Glutamatergic neuron (in vitro differentiated cells): Measurements from ENCODE around the gene SERGEF. TPM values are rescaled to one million over a fixed set of nuclear protein-coding genes. Genes with fewer than 3 reads are reported as not detected.

ENCODE experiments used
- DNase-seq: peaks from one replicate; pipeline ENCODE4 v3.0.0; 2022
- H3K27ac Mint-ChIP-seq: one replicate; pipeline ENCODE4 v1.8.0; 2020; ENCODE audit warnings: mild to moderate bottlenecking, mixed read lengths, inconsistent platforms; ENCODE audit not compliant: unreplicated experiment
- H3K27me3 Mint-ChIP-seq: one replicate; pipeline ENCODE4 v1.8.0; 2020; ENCODE audit warnings: mild to moderate bottlenecking, moderate library complexity, mixed read lengths, inconsistent platforms; ENCODE audit not compliant: unreplicated experiment
- H3K36me3 Mint-ChIP-seq: one replicate; pipeline ENCODE4 v1.8.0; 2020; ENCODE audit warnings: mild to moderate bottlenecking, mixed read lengths, inconsistent platforms; ENCODE audit not compliant: unreplicated experiment
- H3K4me1 Mint-ChIP-seq: one replicate; pipeline ENCODE4 v1.8.0; 2020; ENCODE audit warnings: mild to moderate bottlenecking, low read depth, mixed read lengths, inconsistent platforms; ENCODE audit not compliant: unreplicated experiment
- H3K4me3 Mint-ChIP-seq: one replicate; pipeline ENCODE4 v1.8.0; 2020; ENCODE audit warnings: mild to moderate bottlenecking, mixed read lengths, inconsistent platforms; ENCODE audit not compliant: unreplicated experiment
- H3K9me3 Mint-ChIP-seq: one replicate; pipeline ENCODE4 v1.8.0; 2020; ENCODE audit warnings: mild to moderate bottlenecking, moderate library complexity, mixed read lengths, inconsistent platforms; ENCODE audit not compliant: unreplicated experiment
- total RNA-seq: library from RNA; stranded (reverse); fragmentation: NEBNext Ultra II Directional; extraction: Animal tissue kit (Norgen Biotek cat#: 25700); gene quantifications from one replicate; pipeline ENCODE4 v1.2.1, GENCODE V29; 2021; ENCODE audit not compliant: unreplicated experiment
- TF ChIP-seq, protein P1 (sequence below): fragments of 200-600 bp; sonication (generic); IDR thresholded peaks from one replicate; pipeline ENCODE4 v1.5.0; 2021; ENCODE audit not compliant: partially characterized antibody, unreplicated experiment

The SERGEF gene
- total RNA-seq, 1 donor from 2014 or later: 42.5 TPM

DNA sequence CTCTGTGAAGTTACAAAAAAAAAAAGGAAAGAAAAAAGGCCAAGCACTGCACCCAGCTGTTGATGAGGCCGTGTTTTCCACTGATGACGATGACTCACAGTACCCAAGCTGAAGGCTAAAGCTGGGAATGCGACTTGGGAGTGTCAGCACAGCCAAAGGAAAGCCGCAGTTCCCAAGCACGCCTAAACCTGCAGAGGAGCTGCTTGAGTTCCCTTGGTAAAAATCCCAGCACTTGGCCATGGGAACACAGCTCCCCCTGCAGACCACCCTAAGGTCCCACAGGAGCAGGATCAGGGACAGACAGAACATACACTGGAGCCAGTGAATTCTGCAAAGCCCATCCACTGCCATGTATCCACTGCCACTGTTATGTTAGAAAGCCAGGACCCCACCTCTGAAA, 39.9 kb downstream of the SERGEF start:
- TF ChIP-seq, protein P1, sequence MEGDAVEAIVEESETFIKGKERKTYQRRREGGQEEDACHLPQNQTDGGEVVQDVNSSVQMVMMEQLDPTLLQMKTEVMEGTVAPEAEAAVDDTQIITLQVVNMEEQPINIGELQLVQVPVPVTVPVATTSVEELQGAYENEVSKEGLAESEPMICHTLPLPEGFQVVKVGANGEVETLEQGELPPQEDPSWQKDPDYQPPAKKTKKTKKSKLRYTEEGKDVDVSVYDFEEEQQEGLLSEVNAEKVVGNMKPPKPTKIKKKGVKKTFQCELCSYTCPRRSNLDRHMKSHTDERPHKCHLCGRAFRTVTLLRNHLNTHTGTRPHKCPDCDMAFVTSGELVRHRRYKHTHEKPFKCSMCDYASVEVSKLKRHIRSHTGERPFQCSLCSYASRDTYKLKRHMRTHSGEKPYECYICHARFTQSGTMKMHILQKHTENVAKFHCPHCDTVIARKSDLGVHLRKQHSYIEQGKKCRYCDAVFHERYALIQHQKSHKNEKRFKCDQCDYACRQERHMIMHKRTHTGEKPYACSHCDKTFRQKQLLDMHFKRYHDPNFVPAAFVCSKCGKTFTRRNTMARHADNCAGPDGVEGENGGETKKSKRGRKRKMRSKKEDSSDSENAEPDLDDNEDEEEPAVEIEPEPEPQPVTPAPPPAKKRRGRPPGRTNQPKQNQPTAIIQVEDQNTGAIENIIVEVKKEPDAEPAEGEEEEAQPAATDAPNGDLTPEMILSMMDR: peak; percentile 68
- Mint-ChIP-seq H3K9me3 (peaks cover 2% of the 10 kb centered on the region), H3K4me3 (no peak overlapping the region), H3K36me3 (peaks cover 20% of the 10 kb centered on the region), H3K27ac (no peak overlapping the region), H3K27me3 (no peaks in the 10 kb centered on the region), H3K4me1 (peaks cover 21% of the 10 kb centered on the region)
- peak; percentile 73 for DNase-seq

DNA sequence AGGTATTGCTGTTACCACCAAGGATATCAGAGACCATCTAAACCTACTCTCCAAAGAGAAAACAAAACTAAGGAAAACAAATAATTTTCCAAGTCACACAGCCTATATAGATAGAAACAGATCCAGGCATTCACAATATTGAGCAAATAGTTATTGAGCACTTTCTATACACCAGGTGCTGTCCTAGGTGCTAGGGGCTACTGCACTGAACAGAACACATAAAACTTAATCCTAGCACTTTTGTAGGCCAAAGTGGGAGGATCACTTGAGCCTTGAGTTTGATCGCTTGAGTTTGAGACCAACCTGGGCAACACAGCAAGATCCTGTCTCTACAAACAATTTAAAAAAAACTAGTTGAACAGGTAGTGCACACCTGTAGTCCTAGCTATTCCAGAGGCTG, 44.6 kb downstream of the SERGEF start:
- H3K27me3 Mint-ChIP-seq: peaks cover 1% of the 10 kb centered on the region
- no peak overlapping the region for H3K4me3 Mint-ChIP-seq
- TF ChIP-seq, protein P1: no peak
- no peak overlapping the region for H3K27ac Mint-ChIP-seq
- peaks cover 9% of the 10 kb centered on the region for H3K4me1 Mint-ChIP-seq
- H3K36me3 Mint-ChIP-seq: peaks cover 20% of the 10 kb centered on the region
- peaks cover 3% of the 10 kb centered on the region for H3K9me3 Mint-ChIP-seq
- no peak for DNase-seq

DNA sequence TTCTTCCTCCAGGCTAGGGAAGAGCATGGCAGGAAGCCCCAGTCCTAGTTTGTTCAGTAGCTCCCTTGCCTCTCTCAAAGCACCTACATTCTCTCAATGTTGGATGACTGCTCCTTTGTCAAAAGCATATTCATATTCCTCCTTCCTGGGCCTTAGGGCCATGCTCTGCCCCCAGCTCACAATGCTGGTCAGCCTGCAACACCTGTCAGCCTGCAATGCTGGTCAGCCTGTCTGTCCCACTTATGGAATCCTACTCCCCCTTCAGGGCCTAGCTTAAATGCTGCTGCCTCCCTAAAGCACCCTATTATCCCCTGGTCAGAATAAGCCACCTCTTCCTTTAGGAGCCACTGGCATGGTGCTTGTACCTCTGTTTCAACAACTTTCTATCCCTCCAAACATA, 45.2 kb downstream of the SERGEF start:
- TF ChIP-seq, protein P1: no peak
- peaks cover 3% of the 10 kb centered on the region for H3K9me3 Mint-ChIP-seq
- H3K27me3 Mint-ChIP-seq: peaks cover 1% of the 10 kb centered on the region

DNA sequence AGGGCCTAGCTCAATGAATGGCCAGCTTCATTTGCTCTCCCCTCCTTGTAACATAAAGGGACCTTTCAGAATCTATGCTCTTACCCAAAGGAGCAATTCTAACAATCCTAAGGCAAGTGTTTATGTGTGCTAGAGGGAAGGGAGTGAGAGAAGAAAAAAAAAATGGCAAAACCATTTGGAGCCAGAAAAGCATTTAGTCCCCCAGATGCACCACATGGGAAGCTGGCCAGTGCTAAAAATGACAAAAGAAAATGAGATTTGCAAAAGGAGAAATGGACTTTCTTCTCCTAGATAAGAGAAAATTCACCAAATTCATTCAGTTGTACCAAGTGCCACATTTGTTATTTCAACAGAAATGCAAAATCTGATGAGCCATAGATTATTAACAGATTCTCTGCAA, 52.8 kb downstream of the SERGEF start:
- DNase-seq: no peak
- Mint-ChIP-seq H3K4me3 (no peak overlapping the region), H3K27ac (no peak overlapping the region), H3K4me1 (peaks cover 2% of the 10 kb centered on the region), H3K27me3 (no peaks in the 10 kb centered on the region), H3K9me3 (peaks cover 4% of the 10 kb centered on the region), H3K36me3 (peaks cover 9% of the 10 kb centered on the region)
- TF ChIP-seq, protein P1: no peak

More for the DNA sequence above, 45.2 kb downstream of the SERGEF start:
- Mint-ChIP-seq H3K4me1 (peaks cover 6% of the 10 kb centered on the region), H3K27ac (peak overlapping the region; percentile 48), H3K4me3 (no peak overlapping the region), H3K36me3 (peaks cover 20% of the 10 kb centered on the region)
- DNase-seq: no peak

DNA sequence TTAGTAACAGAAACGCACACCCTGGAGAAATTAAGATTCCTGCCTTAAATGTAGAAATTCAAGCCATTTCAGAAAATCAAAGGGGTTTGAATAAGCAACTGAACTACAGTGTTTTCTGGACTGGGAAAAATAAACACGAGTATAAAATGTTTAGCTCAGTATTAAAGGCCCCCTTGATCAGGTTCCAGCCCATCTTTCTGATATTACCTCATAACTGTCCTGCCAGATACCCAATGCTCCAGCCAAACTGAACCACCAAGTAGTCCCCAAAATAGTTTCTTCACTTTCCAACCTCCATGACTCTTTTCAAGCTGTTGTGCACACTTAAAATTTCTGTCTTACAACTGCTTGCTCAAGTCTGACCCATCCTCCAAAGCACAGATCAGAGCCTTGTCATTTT, 54.4 kb downstream of the SERGEF start:
- H3K4me1 Mint-ChIP-seq: peaks cover 2% of the 10 kb centered on the region
- H3K27me3 Mint-ChIP-seq: no peaks in the 10 kb centered on the region
- H3K4me3 Mint-ChIP-seq: no peak overlapping the region
- peaks cover 12% of the 10 kb centered on the region for H3K36me3 Mint-ChIP-seq
- DNase-seq: no peak
- no peak overlapping the region for H3K27ac Mint-ChIP-seq
- peaks cover 4% of the 10 kb centered on the region for H3K9me3 Mint-ChIP-seq
- TF ChIP-seq, protein P1: no peak
